Stimulated activated naive CD4-positive, alpha-beta T cell (primary cell): ENCODE measurements around the gene NAMPT.

Source experiments
- DNase-seq, 6 experiments: peaks; one replicate each; lab custom pipeline; 2025; lab: John Stamatoyannopoulos, UW

Gene NAMPT

DNA sequence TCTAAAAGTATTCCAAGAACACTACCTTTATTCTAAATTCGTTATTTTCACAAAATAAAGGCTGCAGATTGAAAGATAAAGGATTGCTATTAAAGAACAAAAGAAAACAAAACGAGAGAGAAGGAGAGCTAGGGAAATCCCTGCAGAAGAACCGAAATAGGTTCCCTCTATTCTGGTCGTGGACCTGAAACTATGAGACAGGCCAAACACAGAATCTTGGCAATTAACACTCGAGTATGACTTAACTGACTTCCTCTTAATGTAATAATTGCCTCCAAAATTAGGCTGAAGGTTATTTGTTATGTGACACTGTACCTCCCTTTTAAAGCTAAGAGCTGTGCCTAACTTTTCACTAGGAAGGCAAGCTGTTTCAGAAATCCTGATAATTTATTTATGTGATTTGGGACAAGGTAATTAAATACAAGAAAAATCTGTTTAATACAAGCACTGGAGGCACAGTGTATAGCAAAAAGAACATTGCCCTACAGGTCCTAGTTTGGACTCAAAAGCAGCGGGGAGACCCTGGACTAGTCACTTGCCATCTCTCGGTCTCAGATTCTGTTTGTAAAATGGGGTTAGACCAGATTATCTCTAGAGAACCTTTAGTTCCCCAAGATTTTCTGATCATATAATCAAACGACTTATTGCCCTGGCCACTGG is 11.6 kb downstream of the NAMPT start:
- DNase-seq: no peak

- DNase-seq: no peak
Measured at GRCh38 chr7:106270122-106270977, 14.4 kb downstream of the NAMPT start.

GRCh38 chr7:106269254-106269961 is 15.4 kb downstream of the NAMPT start:
- DNase-seq: no peak

- no peak for DNase-seq
Measured at GRCh38 chr7:106265133-106265532, 19.6 kb downstream of the NAMPT start.

GRCh38 chr7:106262221-106262881 is 22.4 kb downstream of the NAMPT start:
- no peak for DNase-seq

- DNase-seq: no peak
Measured at GRCh38 chr7:106260136-106260561, 24.6 kb downstream of the NAMPT start.

DNA sequence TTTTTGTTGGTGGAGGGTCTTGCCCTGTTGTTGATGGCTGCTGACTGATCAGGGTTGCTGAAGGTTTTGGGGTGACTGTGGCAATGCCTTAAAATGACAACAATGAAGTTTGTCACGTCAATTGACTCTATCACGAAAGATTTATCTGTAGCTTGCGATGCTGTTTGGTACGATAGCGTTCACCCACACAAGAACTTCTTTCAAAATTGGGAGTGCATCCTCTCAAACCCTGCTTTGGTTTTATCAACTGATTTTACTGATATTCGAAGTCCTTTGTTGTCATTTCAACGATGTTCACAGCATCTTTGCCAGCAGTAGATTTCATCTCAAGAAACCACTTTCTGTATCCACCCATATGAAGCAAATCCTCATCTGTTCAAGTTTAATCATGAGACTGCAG is 26.0 kb downstream of the NAMPT start:
- no peak for DNase-seq

DNA sequence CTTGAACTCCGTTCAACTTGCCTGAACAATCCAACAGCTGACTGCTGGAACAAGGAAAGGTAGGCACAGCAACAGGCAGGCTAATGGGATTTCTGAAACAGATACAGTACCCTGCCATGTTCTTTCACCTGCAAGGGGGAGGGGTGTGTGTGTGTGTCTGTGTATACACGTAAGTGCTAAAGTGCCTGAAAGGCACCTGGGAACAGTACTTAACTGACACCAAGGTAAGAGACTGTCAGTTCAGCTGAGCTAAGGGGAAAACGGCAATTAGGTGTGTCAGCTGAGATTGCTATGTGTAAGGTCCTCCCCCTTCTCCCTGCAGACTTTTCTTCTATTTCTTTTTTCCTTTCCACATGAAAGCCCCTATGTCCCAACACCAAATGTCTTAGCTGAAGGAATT is 27.0 kb downstream of the NAMPT start:
- DNase-seq: no peak

DNA sequence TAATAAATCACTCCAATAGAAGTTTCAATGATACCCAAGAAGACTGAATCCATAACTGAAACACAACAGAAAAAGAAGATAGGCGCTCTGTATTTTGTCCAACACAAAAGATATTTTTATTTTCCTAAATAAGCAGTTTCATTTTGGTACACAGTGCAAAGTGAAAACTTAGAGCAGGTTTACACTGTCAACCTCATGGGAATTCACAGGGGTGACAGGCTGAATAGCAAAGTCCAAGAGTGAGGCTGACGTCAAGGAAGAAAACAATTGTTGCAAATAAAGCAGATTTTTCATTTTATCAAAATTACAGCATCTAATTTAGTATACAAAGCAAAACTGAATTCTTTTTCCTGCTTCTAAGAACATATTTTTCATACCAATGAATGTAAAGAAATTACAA is 28.6 kb downstream of the NAMPT start:
- DNase-seq: no peak

DNA sequence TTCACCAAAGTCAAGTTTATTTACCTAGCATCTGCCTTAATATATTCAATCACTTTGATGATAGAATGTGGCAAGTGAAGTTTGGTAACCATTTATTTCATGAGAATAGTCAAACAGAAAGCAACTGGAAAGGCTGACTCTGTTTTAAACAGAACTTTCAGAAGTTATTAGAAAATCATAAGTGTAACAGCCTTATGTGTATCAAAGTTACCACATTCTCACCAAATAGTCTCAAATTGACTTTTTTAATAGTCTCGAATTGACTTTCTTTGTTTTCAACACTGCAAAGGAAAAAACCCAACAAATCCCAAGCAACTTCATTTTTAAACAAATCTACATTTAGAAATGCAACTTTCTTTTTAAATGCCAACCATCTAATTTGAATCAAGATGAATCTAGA is 29.5 kb downstream of the NAMPT start:
- no peak for DNase-seq

DNA sequence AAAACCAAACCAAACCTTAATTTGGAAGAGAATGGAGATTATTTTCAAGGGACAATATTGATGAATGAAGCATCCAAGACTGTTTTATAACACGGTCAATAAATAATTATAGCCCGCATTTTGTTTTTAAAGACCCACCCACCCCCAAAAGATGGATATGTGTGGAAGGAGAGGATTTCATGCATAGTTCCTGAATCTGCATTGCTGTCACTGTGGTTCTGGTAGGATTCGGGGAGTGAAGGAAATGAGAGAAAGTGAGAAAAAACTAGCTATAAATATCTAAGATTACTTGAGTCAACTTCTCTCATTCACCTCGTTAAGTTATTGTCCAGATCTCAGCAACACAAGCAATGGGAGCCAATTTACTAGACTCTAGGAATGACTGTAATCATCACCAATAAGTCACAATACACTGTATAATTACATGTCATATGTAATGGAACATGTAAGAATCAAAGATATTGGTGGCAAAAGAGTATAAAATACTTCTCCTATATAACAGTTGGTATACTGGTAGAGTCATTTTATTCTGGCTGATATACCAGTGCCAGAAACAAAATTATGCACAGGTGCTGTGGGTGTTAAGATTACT is 30.2 kb downstream of the NAMPT start:
- no peak for DNase-seq

DNA sequence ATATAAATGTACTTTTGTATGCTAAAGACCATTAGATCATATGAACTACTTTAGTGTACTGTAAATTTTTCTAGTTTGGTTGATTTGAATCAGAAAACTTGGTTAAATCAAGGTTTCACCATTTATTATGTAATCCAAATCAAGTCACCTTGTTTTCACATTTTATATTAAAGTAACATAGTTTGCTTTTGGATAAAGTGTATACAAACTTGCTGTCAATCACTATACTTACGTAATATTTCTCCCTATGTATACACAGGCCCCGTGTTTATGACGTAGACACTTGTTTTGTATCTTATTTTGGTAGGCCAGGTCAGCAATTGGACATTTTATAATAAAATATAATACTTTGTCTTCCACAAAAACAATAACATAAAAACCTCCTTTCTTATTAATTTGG is 32.2 kb downstream of the NAMPT start:
- no peak for DNase-seq

GRCh38 chr7:106249488-106249887 is 35.3 kb downstream of the NAMPT start:
- no peak for DNase-seq

- no peak for DNase-seq
Measured at GRCh38 chr7:106248600-106248999, 36.2 kb downstream of the NAMPT start.

DNA sequence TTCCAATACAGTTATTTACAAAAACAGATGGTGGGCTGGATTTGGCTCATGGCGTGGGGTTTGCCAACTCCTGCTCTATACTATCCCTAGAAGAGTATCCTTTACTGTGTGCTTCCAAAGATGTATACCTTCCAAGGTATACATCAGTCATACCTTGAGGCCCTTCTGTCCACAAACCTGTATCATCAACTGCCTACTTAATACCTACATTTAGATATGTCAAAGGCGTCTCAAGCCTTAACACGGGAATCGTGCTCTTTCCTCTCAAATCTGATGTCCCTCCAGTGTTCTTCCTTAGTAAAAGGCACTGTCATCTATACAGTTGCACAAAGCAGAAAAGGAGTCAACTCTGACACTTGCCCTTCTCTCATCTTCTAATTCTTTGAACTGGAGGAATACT is 36.9 kb downstream of the NAMPT start:
- DNase-seq: no peak

DNA sequence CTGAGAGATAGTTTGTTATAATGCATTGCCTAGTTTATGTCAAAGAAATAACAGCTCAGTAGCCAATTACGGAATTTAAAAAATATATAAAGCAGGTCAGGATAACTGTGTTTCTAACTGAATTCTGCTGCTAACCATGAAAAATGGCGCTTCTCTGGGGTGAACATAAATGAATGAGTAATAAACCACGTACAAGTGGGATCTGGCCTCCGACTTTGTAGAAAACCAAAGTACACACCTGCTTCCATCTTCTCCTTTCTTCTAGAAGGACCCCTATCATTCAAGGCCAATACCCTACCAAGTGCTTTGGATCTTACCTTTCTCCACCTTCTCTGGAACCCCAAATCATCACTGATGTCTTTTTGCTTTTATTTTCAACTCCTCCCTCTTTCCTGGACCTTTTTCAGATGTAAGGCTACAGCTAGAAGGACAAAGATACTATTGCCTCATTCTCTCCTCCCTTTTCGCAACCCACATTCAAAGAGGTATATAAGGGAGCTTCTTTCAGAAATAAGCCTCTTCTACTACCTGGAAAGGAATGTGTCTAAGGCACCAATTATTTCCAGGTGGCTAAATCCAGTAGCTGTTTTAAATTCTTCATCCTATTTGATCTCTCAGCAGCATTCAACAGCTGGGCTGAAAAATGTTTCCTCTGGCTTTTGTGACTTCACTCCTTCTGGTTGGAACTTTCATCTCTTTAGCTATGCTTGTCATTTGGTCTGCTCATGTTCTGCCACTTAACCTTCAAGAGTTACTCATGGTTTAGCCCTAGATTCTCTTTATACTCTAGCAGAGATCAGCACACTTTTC is 37.7 kb downstream of the NAMPT start:
- DNase-seq: no peak

GRCh38 chr7:106243893-106244292 is 40.9 kb downstream of the NAMPT start:
- DNase-seq: no peak

- no peak for DNase-seq
Measured at GRCh38 chr7:106239406-106239805, 45.4 kb downstream of the NAMPT start.

DNA sequence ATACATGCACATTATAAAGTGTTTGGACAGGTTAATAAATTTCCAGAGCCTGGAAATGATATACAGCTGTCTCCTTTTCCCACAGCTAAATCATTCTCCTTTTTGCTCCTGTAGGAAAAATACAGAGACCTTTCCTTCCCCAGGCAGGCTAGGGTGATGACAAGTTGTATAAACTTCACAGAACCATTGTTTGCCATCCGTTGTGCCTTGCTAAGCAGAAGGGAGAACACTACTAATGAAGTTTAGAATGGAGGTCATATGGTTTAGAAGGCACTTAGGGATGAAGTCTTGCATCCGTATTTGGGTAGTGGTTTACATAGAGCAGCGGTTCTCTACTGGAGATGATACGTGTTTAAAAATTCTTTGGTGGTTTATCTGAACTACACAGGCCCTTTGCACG is 46.0 kb downstream of the NAMPT start:
- DNase-seq: no peak

DNA sequence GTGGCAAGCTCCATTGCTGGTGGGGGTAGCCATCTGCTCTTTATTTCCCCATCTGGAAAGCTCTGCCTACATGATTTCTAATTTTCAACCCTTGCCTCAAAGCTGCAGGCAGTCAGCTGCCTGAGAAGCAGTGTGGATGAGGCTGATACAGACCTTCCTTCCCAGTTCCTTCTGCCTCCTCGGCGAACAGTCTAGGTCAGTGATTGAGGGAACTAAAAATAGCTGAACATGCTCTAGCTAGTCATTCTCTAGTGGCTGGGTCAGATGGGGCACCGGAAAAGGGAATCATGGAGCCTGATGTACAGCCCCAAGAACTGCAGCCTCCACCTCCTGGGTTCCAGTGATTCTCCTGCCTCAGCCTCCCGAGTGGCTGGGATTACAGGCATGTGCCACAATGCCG is 48.7 kb downstream of the NAMPT start:
- no peak for DNase-seq

- no peak for DNase-seq
Measured at GRCh38 chr7:106234425-106234824, 50.4 kb downstream of the NAMPT start.
